Chondrocyte (in vitro differentiated cells): ENCODE data around the gene CRIP1. TPM values are rescaled to one million over a fixed set of nuclear protein-coding genes. Genes with fewer than 3 reads are reported as not detected.

Experiments
- DNase-seq: peaks from one replicate; pipeline ENCODE4 v3.0.0; 2021; ENCODE audit warnings: mixed read lengths, low spot score
- H3K27ac Mint-ChIP-seq: one replicate; pipeline ENCODE4 v1.8.0; 2021; ENCODE audit warnings: mild to moderate bottlenecking, moderate library complexity, mixed read lengths; ENCODE audit not compliant: unreplicated experiment
- H3K27me3 Mint-ChIP-seq: 2 replicates; pipeline ENCODE4 v1.8.0; 2021; ENCODE audit warnings: low read depth, mixed read lengths
- H3K36me3 Mint-ChIP-seq: 2 replicates; pipeline ENCODE4 v1.8.0; 2021; ENCODE audit warnings: low read depth, mixed read lengths
- H3K4me1 Mint-ChIP-seq: 2 replicates; pipeline ENCODE4 v1.8.0; 2021; ENCODE audit warnings: low read depth, mild to moderate bottlenecking, mixed read lengths
- H3K4me3 Mint-ChIP-seq: one replicate; pipeline ENCODE4 v1.8.0; 2021; ENCODE audit warnings: mild to moderate bottlenecking, moderate library complexity, mixed read lengths; ENCODE audit not compliant: unreplicated experiment
- H3K9me3 Mint-ChIP-seq: 2 replicates; pipeline ENCODE4 v1.8.0; 2021; ENCODE audit warnings: low read depth, mixed read lengths
- CTCF ChIP-seq: fragments of 200-600 bp; sonication (generic); IDR thresholded peaks from 2 replicates; pipeline ENCODE4 v1.5.0; 2021; ENCODE audit warnings: antibody characterized with exemption, mild to moderate bottlenecking, moderate library complexity
- total RNA-seq: library from RNA; stranded (reverse); gene quantifications from 3 replicates; pipeline ENCODE4 v1.2.1, GENCODE V29; 2021

CRIP1 gene
- total RNA-seq, 1 donor from 2014 or later: 181 TPM

- no peak for TF ChIP-seq CTCF
- H3K27ac Mint-ChIP-seq: no peak overlapping the region
- DNase-seq: peak; percentile 91
- no peaks in the 10 kb centered on the region for H3K27me3 Mint-ChIP-seq
- no peaks in the 10 kb centered on the region for H3K9me3 Mint-ChIP-seq
- no peaks in the 10 kb centered on the region for H3K4me1 Mint-ChIP-seq
- no peak overlapping the region for H3K4me3 Mint-ChIP-seq
- no peaks in the 10 kb centered on the region for H3K36me3 Mint-ChIP-seq
Measured at GRCh38 chr14:105496831-105497591, 10.3 kb downstream of the CRIP1 start.

- no peaks in the 10 kb centered on the region for H3K27me3 Mint-ChIP-seq
- H3K9me3 Mint-ChIP-seq: no peaks in the 10 kb centered on the region
- no peak for TF ChIP-seq CTCF
- no peak overlapping the region for H3K4me3 Mint-ChIP-seq
- H3K4me1 Mint-ChIP-seq: no peaks in the 10 kb centered on the region
- peak; percentile 93 for DNase-seq
- H3K27ac Mint-ChIP-seq: no peak overlapping the region
- H3K36me3 Mint-ChIP-seq: no peaks in the 10 kb centered on the region
Measured at GRCh38 chr14:105497671-105498429, 11.2 kb downstream of the CRIP1 start.

- Mint-ChIP-seq H3K4me3 (no peak overlapping the region), H3K27ac (no peak overlapping the region)
- peak; percentile 94 for DNase-seq
Measured at GRCh38 chr14:105498430-105499255, 12.0 kb downstream of the CRIP1 start.

DNA sequence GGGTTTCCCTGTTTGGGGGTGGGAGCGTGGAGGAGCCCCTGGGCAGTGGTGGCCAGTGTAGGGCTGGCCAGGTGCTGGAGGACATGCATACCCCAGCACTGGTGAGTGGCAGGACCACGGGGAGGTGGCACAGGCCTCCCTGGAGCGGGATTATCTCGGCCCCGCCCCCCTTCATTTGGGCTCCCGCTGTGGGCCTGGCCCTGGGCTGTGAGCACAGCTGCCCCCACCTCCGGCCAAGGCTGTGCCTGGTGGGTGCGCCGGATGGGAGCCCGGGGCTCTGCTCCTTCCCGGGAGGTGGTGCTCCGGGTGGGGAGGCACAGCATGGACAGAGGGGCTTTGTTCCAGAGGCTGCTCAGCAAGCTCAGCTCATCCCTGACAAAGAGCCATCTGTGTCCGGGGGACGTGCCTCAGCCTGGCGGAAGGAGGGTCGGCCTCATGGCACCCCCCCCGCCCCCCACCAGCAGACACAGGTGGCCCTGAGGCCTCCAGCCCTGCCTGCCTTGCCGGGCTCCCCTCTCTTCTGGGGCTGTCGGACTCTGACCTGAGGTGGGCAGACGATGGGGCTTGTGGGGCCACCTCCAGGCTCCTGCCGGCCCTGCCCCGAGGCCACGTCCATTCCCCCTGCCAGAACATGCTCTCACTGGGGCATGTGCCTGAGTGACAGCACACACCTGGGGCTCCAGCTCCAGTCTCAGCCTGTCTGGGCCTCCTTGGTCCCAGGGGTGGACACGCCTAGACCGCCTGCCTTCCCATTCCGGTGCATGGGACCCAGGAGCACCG is 12.8 kb downstream of the CRIP1 start:
- DNase-seq: peak; percentile 90
- no peaks in the 10 kb centered on the region for H3K4me1 Mint-ChIP-seq
- H3K27me3 Mint-ChIP-seq: no peaks in the 10 kb centered on the region
- H3K36me3 Mint-ChIP-seq: no peaks in the 10 kb centered on the region
- no peak overlapping the region for H3K27ac Mint-ChIP-seq
- no peak for TF ChIP-seq CTCF
- no peaks in the 10 kb centered on the region for H3K9me3 Mint-ChIP-seq
- H3K4me3 Mint-ChIP-seq: no peak overlapping the region

More at GRCh38 chr14:105498430-105499255, 12.0 kb downstream of the CRIP1 start:
- H3K36me3 Mint-ChIP-seq: no peaks in the 10 kb centered on the region
- no peaks in the 10 kb centered on the region for H3K4me1 Mint-ChIP-seq
- no peak for TF ChIP-seq CTCF
- H3K27me3 Mint-ChIP-seq: no peaks in the 10 kb centered on the region
- no peaks in the 10 kb centered on the region for H3K9me3 Mint-ChIP-seq
